Lung (tissue), 12 donors: ENCODE results near the gene UGP2. TPM values are rescaled to one million over a fixed set of nuclear protein-coding genes. Genes with fewer than 3 reads are reported as not detected.
"Not testable (repeated sequence)": the region's sequence is repeated elsewhere in the genome, so short reads cannot be mapped to it uniquely, and the experiment has no call there.

Experiments
- ATAC-seq: fragments of 200-7000 bp; cut with Tn5 transposase; one replicate; pipeline ENCODE4 v1.9.1; 2020; ENCODE audit warnings: moderate number of reproducible peaks; ENCODE audit not compliant: insufficient read depth, low FRiP score
- DNase-seq, 3 donors: peaks; one replicate each; pipeline ENCODE4 v3.0.0-alpha.2; 2013 to 2017
- H3K27ac ChIP-seq, 2 donors: one replicate each; pipeline ENCODE4 v1.5.1; 2013; ENCODE audit warnings: mild to moderate bottlenecking in 2 of 2, moderate library complexity in 2 of 2, control low read depth in 1 of 2, inconsistent platforms in 1 of 2, low read depth in 1 of 2, low read length in 1 of 2
- H3K27me3 ChIP-seq, 3 donors: one replicate each; pipeline ENCODE4 v1.5.1; 2013; ENCODE audit warnings: low read length in 2 of 3; ENCODE audit not compliant: control insufficient read depth in 3 of 3, insufficient read depth in 3 of 3
- H3K36me3 ChIP-seq, 4 donors: one replicate each; pipeline ENCODE4 v1.5.1; 2013; ENCODE audit warnings: low read length in 4 of 4, mild to moderate bottlenecking in 1 of 4, moderate library complexity in 1 of 4; ENCODE audit not compliant: control insufficient read depth in 4 of 4, insufficient read depth in 4 of 4
- H3K4me1 ChIP-seq, 5 donors: one replicate each; pipeline ENCODE4 v1.5.1; 2013; ENCODE audit warnings: low read length in 5 of 5, mild to moderate bottlenecking in 2 of 5, moderate library complexity in 1 of 5; ENCODE audit not compliant: control insufficient read depth in 5 of 5, insufficient read depth in 5 of 5
- H3K4me3 ChIP-seq: one replicate; pipeline ENCODE4 v1.5.1; 2013; ENCODE audit warnings: mild to moderate bottlenecking, control low read depth, moderate library complexity
- H3K9ac ChIP-seq, 2 donors: one replicate each; pipeline ENCODE4 v1.5.1; 2013; ENCODE audit warnings: low read length in 2 of 2, control low read depth in 1 of 2; ENCODE audit not compliant: insufficient read depth in 1 of 2
- H3K9me3 ChIP-seq, 4 donors: one replicate each; pipeline ENCODE4 v1.5.1; 2013; ENCODE audit warnings: low read length in 3 of 4, mild to moderate bottlenecking in 1 of 4, moderate library complexity in 1 of 4; ENCODE audit not compliant: control insufficient read depth in 4 of 4, insufficient read depth in 3 of 4
- WGBS, 2 donors: extraction: QIAGEN DNeasy Blood & Tissue Kit; methylation state at CpG; one replicate each; pipeline ENCODE4 v1.1.7; 2013; 5-methylcytosine and 5-hydroxymethylcytosine counted together
- polyA plus RNA-seq, 2 donors: library from polyadenylated mRNA; stranded (reverse); fragments of 200-250 nt; gene quantifications; one replicate each; pipeline ENCODE4 v1.2.1, GENCODE V29; 2013
- total RNA-seq, 2 donors: library from RNA; depleted of rRNA in 1 of 2; stranded (reverse); fragments of >200 nt in 1 of 2; gene quantifications; one replicate each; pipeline ENCODE4 v1.2.1, GENCODE V29; 2014 to 2021
- TF ChIP-seq, protein P1 (sequence below): IDR thresholded peaks from 2 replicates; pipeline ENCODE4 v1.5.1; 2012; ENCODE audit warnings: mild to moderate bottlenecking; ENCODE audit errors: control extremely low read depth, extremely low read depth
- donor health status: control.
- donor health status: control.
- donor health status: Bipolar disorder and iron deficiency.
- donor health status: healthy.
- donor health status: DM: yes; HTN: yes; CAD: no.

Gene UGP2
- total and polyA plus RNA-seq, 4 donors, result 59.2 to 156 (median 107) TPM

DNA sequence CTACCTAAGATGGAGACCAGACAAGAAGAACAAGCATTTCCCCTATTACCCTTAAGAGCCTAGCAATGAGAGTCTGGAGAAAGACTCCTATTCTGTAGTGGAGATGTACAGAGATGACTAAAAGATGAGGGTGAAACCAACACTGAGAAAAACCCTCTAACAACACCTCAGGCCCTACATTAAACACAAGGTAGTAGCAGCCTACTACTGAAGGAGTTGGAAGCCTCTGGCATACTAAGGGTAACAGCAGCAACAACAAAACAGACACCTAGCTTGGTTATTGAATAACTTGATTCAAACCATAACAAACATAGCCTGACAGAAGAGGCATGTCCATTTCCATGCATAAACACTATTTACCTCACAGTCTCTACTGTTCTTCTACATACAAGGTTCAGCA lies 60.5 kb downstream of the UGP2 start:
- Histone ChIP-seq H3K27me3 (no peaks in the 10 kb centered on the region), H3K4me1 (peaks cover 0 to 2% (median 0%) of the 10 kb centered on the region in 5 donors), H3K27ac (no peak overlapping the region), H3K4me3 (no peak overlapping the region), H3K9me3 (peaks cover 0 to 5% (median 2%) of the 10 kb centered on the region in 4 donors), H3K36me3 (peaks cover 7 to 23% (median 17%) of the 10 kb centered on the region in 4 donors), H3K9ac (no peak overlapping the region)
- ATAC-seq (no peak), DNase-seq (no peak)
- TF ChIP-seq, protein P1, sequence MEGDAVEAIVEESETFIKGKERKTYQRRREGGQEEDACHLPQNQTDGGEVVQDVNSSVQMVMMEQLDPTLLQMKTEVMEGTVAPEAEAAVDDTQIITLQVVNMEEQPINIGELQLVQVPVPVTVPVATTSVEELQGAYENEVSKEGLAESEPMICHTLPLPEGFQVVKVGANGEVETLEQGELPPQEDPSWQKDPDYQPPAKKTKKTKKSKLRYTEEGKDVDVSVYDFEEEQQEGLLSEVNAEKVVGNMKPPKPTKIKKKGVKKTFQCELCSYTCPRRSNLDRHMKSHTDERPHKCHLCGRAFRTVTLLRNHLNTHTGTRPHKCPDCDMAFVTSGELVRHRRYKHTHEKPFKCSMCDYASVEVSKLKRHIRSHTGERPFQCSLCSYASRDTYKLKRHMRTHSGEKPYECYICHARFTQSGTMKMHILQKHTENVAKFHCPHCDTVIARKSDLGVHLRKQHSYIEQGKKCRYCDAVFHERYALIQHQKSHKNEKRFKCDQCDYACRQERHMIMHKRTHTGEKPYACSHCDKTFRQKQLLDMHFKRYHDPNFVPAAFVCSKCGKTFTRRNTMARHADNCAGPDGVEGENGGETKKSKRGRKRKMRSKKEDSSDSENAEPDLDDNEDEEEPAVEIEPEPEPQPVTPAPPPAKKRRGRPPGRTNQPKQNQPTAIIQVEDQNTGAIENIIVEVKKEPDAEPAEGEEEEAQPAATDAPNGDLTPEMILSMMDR, result no peak

DNA sequence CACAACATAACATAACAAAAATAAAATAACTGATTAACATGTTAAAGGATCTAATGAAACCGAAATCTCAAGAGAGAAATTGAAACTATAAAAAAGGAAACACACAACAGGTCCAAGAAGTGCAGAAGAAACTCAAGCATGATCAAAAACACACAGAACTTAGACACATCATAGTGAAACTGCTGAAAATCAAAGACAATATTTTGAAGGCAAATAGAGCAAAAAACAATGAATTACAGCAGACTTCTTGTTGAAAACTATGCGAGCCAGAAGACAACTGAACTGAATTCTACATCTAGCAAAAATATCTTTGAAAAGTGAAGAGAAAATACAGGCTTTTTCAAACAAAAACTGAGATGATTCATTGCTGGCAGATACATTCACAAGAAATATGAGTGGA lies 61.3 kb downstream of the UGP2 start:
- DNase-seq (no peak), ATAC-seq (no peak)
- 96 to 97% methylated on average over 2 of the region's 2 CpGs for WGBS, 2 donors

GRCh38 chr2:63914311-63914710 lies 72.6 kb downstream of the UGP2 start:
- TF ChIP-seq, protein P1, result no peak
- Histone ChIP-seq H3K27ac (no peak overlapping the region), H3K4me1 (no peaks in the 10 kb centered on the region), H3K9ac (no peak overlapping the region), H3K27me3 (no peaks in the 10 kb centered on the region), H3K4me3 (no peak overlapping the region), H3K36me3 (peaks cover 3 to 31% (median 13%) of the 10 kb centered on the region in 4 donors), H3K9me3 (no peaks in the 10 kb centered on the region)
- ATAC-seq (no peak), DNase-seq (no peak)
- WGBS, 2 donors, result 66 to 93% methylated on average over 1 of the region's 1 CpG

More for the DNA sequence above, 61.3 kb downstream of the UGP2 start:
- Histone ChIP-seq H3K27me3 (no peaks in the 10 kb centered on the region), H3K4me1 (peaks cover 0 to 2% (median 0%) of the 10 kb centered on the region in 5 donors), H3K36me3 (peaks cover 7 to 22% (median 16%) of the 10 kb centered on the region in 4 donors), H3K27ac (no peak overlapping the region), H3K9ac (no peak overlapping the region), H3K4me3 (no peak overlapping the region), H3K9me3 (peaks cover 0 to 5% (median 2%) of the 10 kb centered on the region in 4 donors)
- TF ChIP-seq, protein P1, result no peak

GRCh38 chr2:63926815-63927214 lies 85.1 kb downstream of the UGP2 start:
- Histone ChIP-seq H3K4me1 (no peaks in the 10 kb centered on the region), H3K27me3 (no peaks in the 10 kb centered on the region), H3K9me3 (peaks cover 0 to under 1% (median 0%) of the 10 kb centered on the region in 4 donors), H3K4me3 (no peak overlapping the region), H3K9ac (no peak overlapping the region), H3K36me3 (peaks cover 4 to 9% (median 6%) of the 10 kb centered on the region in 4 donors), H3K27ac (no peak overlapping the region)
- DNase-seq (no peak), ATAC-seq (no peak)
- TF ChIP-seq, protein P1, result no peak
- WGBS, 2 donors, result 92 to 95% methylated on average over 7 of the region's 7 CpGs

DNA sequence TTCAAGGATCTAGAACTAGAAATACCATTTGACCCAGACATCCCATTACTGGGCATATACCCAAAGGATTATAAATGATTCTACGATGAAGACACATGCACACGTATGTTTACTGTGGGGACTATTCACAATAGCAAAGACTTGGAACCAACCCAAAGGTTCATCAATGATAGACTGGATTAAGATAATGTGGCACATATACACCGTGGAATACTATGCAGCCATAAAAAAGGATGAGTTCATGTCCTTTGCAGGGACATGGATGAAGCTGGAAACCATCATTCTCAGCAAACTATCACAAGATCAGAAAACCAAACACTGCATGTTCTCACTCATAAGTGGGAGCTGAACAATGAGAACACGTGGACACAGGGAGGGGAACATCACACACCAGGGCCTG lies 90.4 kb downstream of the UGP2 start:
- not testable (repeated sequence) for H3K9me3 ChIP-seq, H3K9ac ChIP-seq, H3K4me3 ChIP-seq, DNase-seq, ATAC-seq, H3K4me1 ChIP-seq, H3K27me3 ChIP-seq, H3K27ac ChIP-seq
- WGBS, 2 donors, result 97% methylated on average over 4 of the region's 4 CpGs
- peaks cover 0 to 14% (median 5%) of the 10 kb centered on the region in 4 donors for H3K36me3 ChIP-seq
